GM13977 (cell line): ENCODE measurements around the gene TRIO.
A peak's percentile ranks its signal among the peaks of the same experiment; 100 is the strongest.
"Not testable (repeated sequence)": the region's sequence is repeated elsewhere in the genome, so short reads cannot be mapped to it uniquely, and the experiment has no call there.

ENCODE experiments used
- DNase-seq: peaks from one replicate; pipeline ENCODE4 v3.0.0; 2012; ENCODE audit warnings: low spot score
- in situ Hi-C: fragments of 300-500 bp; cut with MboI; formaldehyde crosslinking; loops from one replicate; pipeline ENCODE4 v1.12.0; 2022; ENCODE audit warnings: low sequenced_read_pairs, low pct_unique_long_range_greater_than_20kb, mixed read lengths, inconsistent platforms; ENCODE audit not compliant: unreplicated experiment
- TF ChIP-seq, protein P1 (sequence below): IDR thresholded peaks from 2 replicates; pipeline ENCODE4 v1.5.1; 2012; ENCODE audit warnings: mild to moderate bottlenecking, control low read depth; ENCODE audit not compliant: insufficient read depth; ENCODE audit errors: extremely low read depth, missing control alignments

Gene TRIO

DNA sequence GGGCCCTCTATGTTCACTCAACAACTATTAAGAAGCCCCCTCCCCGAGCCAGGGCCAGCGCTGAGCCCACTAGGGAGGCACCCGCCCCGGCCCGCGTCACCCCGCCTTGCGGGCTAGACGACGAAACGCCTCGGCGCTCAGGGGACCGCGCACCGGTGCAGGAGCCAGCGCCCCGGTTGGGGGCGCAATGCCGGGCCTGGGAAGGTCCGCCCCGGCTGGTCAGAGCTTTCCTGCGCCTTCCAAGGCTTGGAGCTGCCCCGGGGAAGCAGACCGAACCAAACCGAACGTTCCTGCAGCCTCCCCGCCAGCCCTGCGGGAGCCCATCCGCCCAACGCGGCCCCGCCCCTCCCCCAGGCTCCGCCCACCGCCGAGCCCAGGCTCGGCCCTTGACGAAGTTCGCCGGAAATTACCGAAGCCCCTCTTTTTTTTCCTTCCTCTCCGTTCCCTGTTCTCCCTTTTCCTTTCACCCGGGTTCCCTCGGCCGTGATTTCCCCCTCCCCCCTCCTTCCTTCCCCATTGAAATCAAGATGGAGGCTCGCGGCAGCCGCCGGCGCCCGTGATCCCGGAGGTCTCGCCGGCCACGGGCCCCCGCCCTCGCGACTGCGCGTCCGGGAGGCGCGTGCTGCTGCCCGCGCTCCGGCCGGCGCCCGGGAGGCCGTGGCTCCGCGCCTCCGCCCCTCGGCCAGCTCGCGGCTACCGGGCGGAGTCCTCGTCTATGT is at the start of gene TRIO:
Gene TRIO, plus strand, starts transcription at position 516 of the 719 bp plus-strand sequence. CDS start 384 bp downstream, outside the sequence.
- TF ChIP-seq, protein P1, sequence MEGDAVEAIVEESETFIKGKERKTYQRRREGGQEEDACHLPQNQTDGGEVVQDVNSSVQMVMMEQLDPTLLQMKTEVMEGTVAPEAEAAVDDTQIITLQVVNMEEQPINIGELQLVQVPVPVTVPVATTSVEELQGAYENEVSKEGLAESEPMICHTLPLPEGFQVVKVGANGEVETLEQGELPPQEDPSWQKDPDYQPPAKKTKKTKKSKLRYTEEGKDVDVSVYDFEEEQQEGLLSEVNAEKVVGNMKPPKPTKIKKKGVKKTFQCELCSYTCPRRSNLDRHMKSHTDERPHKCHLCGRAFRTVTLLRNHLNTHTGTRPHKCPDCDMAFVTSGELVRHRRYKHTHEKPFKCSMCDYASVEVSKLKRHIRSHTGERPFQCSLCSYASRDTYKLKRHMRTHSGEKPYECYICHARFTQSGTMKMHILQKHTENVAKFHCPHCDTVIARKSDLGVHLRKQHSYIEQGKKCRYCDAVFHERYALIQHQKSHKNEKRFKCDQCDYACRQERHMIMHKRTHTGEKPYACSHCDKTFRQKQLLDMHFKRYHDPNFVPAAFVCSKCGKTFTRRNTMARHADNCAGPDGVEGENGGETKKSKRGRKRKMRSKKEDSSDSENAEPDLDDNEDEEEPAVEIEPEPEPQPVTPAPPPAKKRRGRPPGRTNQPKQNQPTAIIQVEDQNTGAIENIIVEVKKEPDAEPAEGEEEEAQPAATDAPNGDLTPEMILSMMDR = peak; percentile 53
- in situ Hi-C loops = no loop called here
- peak; percentile 94 for DNase-seq

DNA sequence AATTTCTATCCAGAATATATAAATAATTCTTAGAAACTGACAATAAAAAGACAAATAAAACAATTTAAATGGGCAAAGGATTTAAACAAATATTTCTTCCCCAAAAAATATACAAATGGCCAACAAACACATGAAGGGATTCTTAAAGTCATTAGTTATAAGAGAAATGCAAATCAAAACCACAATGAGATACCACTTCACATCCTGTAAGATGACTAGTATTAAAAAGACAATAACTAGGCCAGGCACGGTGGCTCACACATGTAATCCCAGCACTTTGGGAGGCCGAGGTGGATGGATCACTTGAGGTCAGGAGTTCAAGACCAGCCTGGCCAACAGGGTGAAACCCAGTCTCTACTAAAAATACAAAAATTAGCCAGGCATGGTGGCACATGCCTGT is 45.8 kb upstream of the TRIO start:
- in situ Hi-C loops, DNase-seq: not testable (repeated sequence)

DNA sequence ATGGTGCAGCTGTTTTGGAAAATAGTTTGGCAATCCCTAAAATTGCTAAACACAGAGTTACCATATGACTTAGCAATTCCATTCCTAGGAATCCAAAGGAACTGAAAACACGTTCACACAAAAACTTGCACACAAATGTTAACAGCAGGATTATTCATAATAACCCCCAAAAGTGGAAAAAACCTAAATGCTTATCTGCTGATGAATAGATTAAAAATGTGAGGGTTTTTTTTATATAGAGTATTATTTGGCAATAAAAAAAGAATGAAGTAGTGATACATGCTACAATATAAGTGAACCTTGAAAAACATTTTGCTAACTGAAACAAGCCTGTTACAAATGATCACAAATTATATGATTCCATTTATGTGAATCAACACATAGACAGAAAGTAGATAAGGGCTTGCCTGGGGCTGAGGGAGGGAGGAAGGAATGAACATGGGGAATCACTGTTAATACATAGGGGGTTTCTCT is 45.1 kb upstream of the TRIO start:
- in situ Hi-C loops = no loop called here
- no peak for DNase-seq
- TF ChIP-seq, protein P1 = no peak

DNA sequence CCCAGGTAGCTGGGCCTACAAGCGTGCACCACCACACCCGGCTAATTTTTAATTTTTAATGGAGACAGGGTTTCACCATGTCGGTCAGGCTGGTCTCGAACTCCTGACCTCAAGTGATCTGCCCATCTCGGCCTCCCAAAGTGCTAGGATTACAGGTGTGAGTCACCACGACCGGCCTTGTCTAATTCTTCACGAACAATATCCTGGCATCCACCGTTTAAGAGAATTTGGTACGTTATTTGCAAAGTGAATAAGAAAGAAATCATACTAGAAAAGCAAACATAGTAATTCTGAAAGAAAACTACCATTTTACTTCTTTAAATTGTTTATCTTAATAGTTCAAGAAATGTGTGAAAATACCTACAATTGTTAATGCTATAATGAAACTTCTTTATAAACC is 42.9 kb upstream of the TRIO start:
- in situ Hi-C loops = loop anchor here (25.0 kb wide), 1 partner anchor 562 kb away; the partner anchor contains the start of gene OTULIN
- TF ChIP-seq, protein P1 = no peak
- DNase-seq = no peak

DNA sequence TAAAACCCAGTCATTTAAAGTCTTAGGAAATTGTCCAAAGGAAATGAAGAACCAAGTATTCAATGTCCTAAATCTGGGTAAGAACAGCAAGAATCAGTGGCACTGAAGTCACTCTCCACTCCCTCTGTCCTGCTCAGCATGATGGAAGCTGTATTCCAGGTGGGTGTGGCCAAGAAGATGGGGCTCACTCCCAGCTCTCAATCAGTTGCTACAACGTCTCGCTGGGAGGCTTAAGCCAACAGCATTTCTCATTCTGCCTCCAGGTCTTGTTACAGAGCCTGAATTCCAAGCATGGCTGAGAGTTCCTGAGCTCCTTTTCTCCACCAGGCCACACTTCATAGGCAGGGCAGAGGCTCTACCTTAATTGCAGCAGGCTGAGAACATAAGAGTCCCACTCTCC is 41.2 kb upstream of the TRIO start:
- in situ Hi-C loops = loop anchor here (25.0 kb wide), 1 partner anchor 560 kb away; the partner anchor contains the start of gene OTULIN
- DNase-seq = no peak
- TF ChIP-seq, protein P1 = no peak

DNA sequence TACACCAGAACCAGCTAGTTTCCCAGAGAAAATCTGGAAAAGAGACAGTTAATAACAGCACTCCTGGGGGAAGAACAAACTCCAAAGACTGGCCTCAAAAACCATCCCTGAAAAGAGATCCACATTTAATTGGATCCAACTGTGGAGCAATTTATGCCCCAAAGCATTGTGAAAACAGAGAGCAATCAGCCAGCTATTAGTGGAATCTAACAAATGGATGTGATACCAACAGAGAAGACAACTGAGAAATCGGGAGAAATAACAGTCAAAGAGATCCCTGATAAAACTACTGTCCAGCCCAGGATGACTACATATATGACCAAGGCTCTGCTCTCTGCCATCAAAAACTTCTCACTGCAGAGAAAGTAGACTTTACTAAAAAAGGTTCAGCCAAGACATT is 40.5 kb upstream of the TRIO start:
- TF ChIP-seq, protein P1 = no peak

DNA sequence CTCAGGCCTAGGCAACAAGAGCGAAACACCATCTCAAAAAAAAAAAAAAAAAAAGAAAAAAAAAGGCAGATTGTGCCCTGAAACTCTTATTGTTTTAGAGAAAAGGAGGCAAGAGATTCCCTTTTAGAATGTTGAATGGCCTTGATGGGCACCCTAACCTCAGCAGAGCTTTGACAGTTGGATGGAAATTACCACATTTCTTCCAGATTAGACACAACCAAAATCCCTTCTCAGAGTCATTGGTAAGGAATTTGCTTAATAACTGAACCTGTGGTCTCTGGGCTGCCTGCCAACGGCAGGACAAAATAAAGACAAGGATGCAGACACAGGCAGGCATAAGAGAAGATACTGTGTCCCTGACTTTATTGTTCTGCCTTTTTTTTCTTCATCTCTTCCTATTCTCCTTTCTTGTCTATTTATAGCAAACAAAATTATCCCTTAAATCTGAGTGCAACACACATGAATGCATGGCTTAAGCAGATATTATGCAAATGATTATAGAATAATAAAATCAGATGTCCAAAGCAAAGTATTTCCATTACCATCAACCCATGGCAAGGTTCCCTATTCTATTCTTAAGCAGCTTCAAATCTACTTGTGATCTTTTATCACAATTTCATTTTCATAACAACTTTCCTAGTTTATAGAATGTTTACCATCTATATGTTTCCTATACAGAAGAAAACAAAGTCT is 37.3 kb upstream of the TRIO start:
- no peak for DNase-seq
- TF ChIP-seq, protein P1 = no peak
- in situ Hi-C loops = loop anchor here (25.0 kb wide), 1 partner anchor 556 kb away; the partner anchor contains the start of gene OTULIN

More for the DNA sequence above, 40.5 kb upstream of the TRIO start:
- DNase-seq = no peak
- in situ Hi-C loops = loop anchor here (25.0 kb wide), 1 partner anchor 560 kb away; the partner anchor contains the start of gene OTULIN
